ENCODE measurements around the gene IPO13. TPM values are rescaled to one million over a fixed set of nuclear protein-coding genes. Genes with fewer than 3 reads are reported as not detected.

The IPO13 gene
- total RNA-seq, 2 experiments from 2014 or later: 8.0 to 12.4 TPM

DNA sequence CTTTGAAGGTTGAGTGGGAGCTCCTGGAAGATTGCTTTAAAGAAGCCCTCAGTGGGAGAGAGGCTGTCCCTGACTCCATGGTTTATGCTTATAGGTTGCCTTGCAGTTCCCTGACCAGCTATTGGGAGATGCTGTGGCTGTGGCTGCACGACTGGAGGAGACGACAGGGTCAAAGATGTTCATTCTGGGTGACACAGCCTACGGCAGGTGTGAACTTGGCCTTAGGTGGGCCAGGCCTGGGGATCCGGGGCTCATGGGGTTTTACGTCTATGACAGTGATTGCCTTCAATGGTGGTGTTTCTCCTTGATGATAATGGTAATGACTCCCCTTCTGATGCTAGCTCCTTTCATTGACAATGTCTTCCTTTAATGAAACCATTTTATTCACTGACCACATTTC lies 23.8 kb downstream of the IPO13 start:
- no peak for DNase-seq
- no peak overlapping the region for H3K27ac Mint-ChIP-seq
- no peaks in the 10 kb centered on the region for H3K9me3 Mint-ChIP-seq
- peaks cover 16% of the 10 kb centered on the region for H3K36me3 Mint-ChIP-seq (ENCODE audit: low read depth)
- intact Hi-C loops (cut with micrococcal nuclease): no loop called here
- no peaks in the 10 kb centered on the region for H3K27me3 Mint-ChIP-seq (ENCODE audit: low read depth)
- CTCF ChIA-PET: interaction anchor here (1.1 to 1.7 kb wide), 3 partner anchors 22 to 78 kb away, joined by 3 to 8 read pairs (median 4); no protein-coding TSS in a partner anchor
- H3K4me1 Mint-ChIP-seq (ENCODE audit: low read depth): peaks cover 26% of the 10 kb centered on the region
- peak overlapping the region; percentile 96 for H3K4me3 Mint-ChIP-seq

DNA sequence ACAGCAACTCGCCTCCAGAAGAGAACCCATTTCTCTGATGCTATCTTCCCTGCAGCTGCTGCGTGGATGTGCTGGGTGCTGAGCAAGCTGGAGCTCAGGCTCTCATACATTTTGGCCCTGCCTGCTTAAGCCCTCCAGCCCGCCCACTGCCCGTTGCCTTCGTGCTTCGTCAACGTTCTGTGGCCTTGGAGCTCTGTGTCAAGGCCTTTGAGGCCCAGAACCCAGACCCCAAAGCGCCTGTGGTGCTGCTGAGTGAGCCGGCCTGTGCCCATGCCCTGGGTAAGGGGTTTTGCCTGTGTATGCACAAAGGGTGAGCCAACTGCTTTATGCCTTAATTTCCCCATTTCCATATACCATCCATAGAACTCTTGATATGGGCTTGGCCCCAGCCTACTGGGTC lies 24.2 kb downstream of the IPO13 start:
- peak overlapping the region; percentile 96 for H3K4me3 Mint-ChIP-seq
- peaks cover 28% of the 10 kb centered on the region for H3K4me1 Mint-ChIP-seq (ENCODE audit: low read depth)
- no peak for DNase-seq
- peaks cover 16% of the 10 kb centered on the region for H3K36me3 Mint-ChIP-seq (ENCODE audit: low read depth)
- no peaks in the 10 kb centered on the region for H3K27me3 Mint-ChIP-seq (ENCODE audit: low read depth)
- intact Hi-C loops (cut with micrococcal nuclease): no loop called here
- H3K9me3 Mint-ChIP-seq: no peaks in the 10 kb centered on the region
- H3K27ac Mint-ChIP-seq: no peak overlapping the region
- CTCF ChIA-PET: interaction anchor here (1.1 to 1.7 kb wide), 3 partner anchors 22 to 77 kb away, joined by 3 to 8 read pairs (median 4); no protein-coding TSS in a partner anchor

DNA sequence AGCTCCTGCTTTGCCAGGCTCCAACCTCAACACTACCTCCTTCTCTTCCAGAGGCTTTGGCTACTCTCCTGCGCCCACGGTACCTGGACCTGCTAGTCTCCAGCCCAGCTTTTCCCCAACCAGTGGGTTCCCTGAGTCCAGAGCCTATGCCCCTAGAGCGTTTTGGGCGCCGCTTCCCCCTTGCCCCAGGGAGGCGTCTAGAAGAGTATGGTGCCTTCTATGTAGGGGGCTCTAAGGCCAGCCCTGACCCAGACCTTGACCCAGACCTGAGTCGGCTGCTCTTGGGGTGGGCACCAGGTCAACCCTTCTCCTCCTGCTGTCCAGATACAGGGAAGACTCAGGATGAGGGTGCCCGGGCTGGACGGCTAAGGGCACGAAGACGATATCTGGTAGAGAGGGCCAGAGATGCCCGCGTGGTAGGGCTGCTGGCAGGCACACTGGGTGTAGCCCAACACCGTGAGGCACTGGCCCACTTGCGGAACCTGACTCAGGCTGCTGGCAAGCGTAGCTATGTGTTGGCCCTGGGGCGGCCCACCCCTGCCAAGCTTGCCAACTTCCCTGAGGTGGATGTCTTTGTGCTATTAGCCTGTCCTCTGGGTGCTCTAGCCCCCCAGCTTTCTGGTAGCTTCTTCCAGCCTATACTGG lies 24.7 kb downstream of the IPO13 start:
- Mint-ChIP-seq H3K27me3 (ENCODE audit: low read depth) (no peaks in the 10 kb centered on the region), H3K4me1 (ENCODE audit: low read depth) (peaks cover 34% of the 10 kb centered on the region), H3K36me3 (ENCODE audit: low read depth) (peaks cover 18% of the 10 kb centered on the region), H3K4me3 (peak overlapping the region; percentile 96), H3K27ac (no peak overlapping the region), H3K9me3 (no peaks in the 10 kb centered on the region)
- intact Hi-C loops (cut with micrococcal nuclease): no loop called here
- DNase-seq: no peak
- CTCF ChIA-PET: interaction anchor here (1.7 kb wide), 1 partner anchor 37 kb away, joined by 8 read pairs; no protein-coding TSS in a partner anchor

DNA sequence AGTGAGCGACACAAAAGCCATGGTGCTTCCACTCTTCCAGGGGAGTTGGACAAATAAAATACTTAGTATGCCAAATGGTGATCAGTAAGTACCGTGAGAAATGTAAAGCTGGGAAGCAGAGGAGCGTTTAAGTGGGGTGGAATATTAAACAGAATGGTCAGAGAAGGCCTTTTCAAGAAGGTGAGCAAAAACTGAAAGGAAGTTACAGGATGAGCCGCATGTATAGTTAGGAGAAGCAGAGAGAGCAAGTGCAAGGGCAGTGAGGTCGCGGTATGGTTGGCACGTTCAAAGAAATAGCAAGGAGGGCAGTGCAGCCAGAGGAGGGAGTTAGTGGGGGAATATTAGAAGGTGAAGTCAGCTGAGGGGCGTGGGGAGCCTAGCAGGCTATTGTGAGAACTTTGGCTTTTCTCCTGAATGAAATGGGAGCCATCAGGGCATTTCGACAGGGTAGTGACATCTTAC lies 27.3 kb downstream of the IPO13 start:
- CTCF ChIA-PET: interaction anchor here (1.0 kb wide), 1 partner anchor 74 kb away, joined by 3 read pairs; no protein-coding TSS in a partner anchor
- no peaks in the 10 kb centered on the region for H3K27me3 Mint-ChIP-seq (ENCODE audit: low read depth)

GRCh38 chr1:43974443-43975248 lies 27.9 kb downstream of the IPO13 start, which contains the start of gene ATP6V0B:
ATP6V0B (plus strand) TSS chr1:43974960; CDS start chr1:43975041, 81 bp downstream.
- CTCF ChIA-PET: interaction anchor here (0.6 to 1.8 kb wide), 6 partner anchors 14 to 211 kb away, joined by 3 to 7 read pairs (median 3); partner anchors contain the start of gene IPO13
- H3K36me3 Mint-ChIP-seq (ENCODE audit: low read depth): peaks cover 36% of the 10 kb centered on the region
- DNase-seq: peak; percentile 97
- peaks cover 50% of the 10 kb centered on the region for H3K4me1 Mint-ChIP-seq (ENCODE audit: low read depth)
- no peaks in the 10 kb centered on the region for H3K9me3 Mint-ChIP-seq
- H3K27me3 Mint-ChIP-seq (ENCODE audit: low read depth): no peaks in the 10 kb centered on the region
- peak within 1 kb of the TSS; percentile 85 for H3K4me3 Mint-ChIP-seq
- intact Hi-C loops (cut with micrococcal nuclease): loop anchor here (1.0 to 2.0 kb wide), 5 partner anchors 17 to 381 kb away; partner anchors contain the start of genes CCDC24, ERI3, IPO13 and KDM4A
- H3K27ac Mint-ChIP-seq: peak within 1 kb of the TSS; percentile 75

More for the DNA sequence above, 27.3 kb downstream of the IPO13 start:
- Mint-ChIP-seq H3K36me3 (ENCODE audit: low read depth) (peaks cover 36% of the 10 kb centered on the region), H3K9me3 (no peaks in the 10 kb centered on the region), H3K27ac (peak overlapping the region; percentile 75), H3K4me1 (ENCODE audit: low read depth) (peaks cover 55% of the 10 kb centered on the region), H3K4me3 (peak overlapping the region; percentile 85)
- intact Hi-C loops (cut with micrococcal nuclease): loop anchor here (1.0 to 2.0 kb wide), 5 partner anchors 17 to 381 kb away; partner anchors contain the start of genes CCDC24, ERI3, IPO13 and KDM4A
- DNase-seq: no peak

- peak overlapping the region; percentile 85 for H3K4me3 Mint-ChIP-seq
- H3K27ac Mint-ChIP-seq: peak overlapping the region; percentile 54
- peaks cover 38% of the 10 kb centered on the region for H3K36me3 Mint-ChIP-seq (ENCODE audit: low read depth)
- H3K4me1 Mint-ChIP-seq (ENCODE audit: low read depth): peaks cover 50% of the 10 kb centered on the region
- peak; percentile 43 for DNase-seq
- no peaks in the 10 kb centered on the region for H3K27me3 Mint-ChIP-seq (ENCODE audit: low read depth)
- no peaks in the 10 kb centered on the region for H3K9me3 Mint-ChIP-seq
- intact Hi-C loops (cut with micrococcal nuclease): loop anchor here (2.0 kb wide), 1 partner anchor 55 kb away; the partner anchor contains the start of gene SLC6A9
- CTCF ChIA-PET: interaction anchor here (0.6 to 1.8 kb wide), 7 partner anchors 13 to 262 kb away, joined by 3 to 7 read pairs (median 3); partner anchors contain the start of gene IPO13
Observed at GRCh38 chr1:43975249-43975961, 28.7 kb downstream of the IPO13 start.

DNA sequence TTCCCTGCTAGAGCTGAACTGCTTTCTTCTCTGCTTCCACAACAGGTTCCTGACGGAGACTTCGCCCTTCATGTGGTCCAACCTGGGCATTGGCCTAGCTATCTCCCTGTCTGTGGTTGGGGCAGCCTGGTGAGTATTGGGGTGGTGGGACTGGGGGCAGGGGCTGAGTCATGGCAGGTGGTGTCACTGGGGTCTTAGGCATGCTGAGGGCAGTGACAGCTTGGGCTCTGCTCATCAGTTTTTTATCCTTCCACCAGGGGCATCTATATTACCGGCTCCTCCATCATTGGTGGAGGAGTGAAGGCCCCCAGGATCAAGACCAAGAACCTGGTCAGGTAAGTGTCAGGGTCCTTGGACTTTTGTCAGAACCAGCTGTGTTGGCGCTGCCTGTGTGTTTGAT lies 29.3 kb downstream of the IPO13 start:
- peak overlapping the region; percentile 85 for H3K4me3 Mint-ChIP-seq
- intact Hi-C loops (cut with micrococcal nuclease): no loop called here
- no peak for DNase-seq
- H3K9me3 Mint-ChIP-seq: no peaks in the 10 kb centered on the region
- no peak overlapping the region for H3K27ac Mint-ChIP-seq
- CTCF ChIA-PET: interaction anchor here (0.6 to 1.8 kb wide), 4 partner anchors 12 to 843 kb away, joined by 3 to 7 read pairs (median 4); partner anchors contain the start of gene IPO13
- peaks cover 50% of the 10 kb centered on the region for H3K4me1 Mint-ChIP-seq (ENCODE audit: low read depth)
- no peaks in the 10 kb centered on the region for H3K27me3 Mint-ChIP-seq (ENCODE audit: low read depth)
- peaks cover 43% of the 10 kb centered on the region for H3K36me3 Mint-ChIP-seq (ENCODE audit: low read depth)

- CTCF ChIA-PET: interaction anchor here (1.3 to 1.8 kb wide), 2 partner anchors 31 to 71 kb away, joined by 4 to 7 read pairs; partner anchors contain the start of gene IPO13
- no peak for DNase-seq
- Mint-ChIP-seq H3K9me3 (no peaks in the 10 kb centered on the region), H3K36me3 (ENCODE audit: low read depth) (peaks cover 42% of the 10 kb centered on the region), H3K4me1 (ENCODE audit: low read depth) (peaks cover 45% of the 10 kb centered on the region), H3K4me3 (peak overlapping the region; percentile 44), H3K27ac (no peak overlapping the region), H3K27me3 (ENCODE audit: low read depth) (no peaks in the 10 kb centered on the region)
- intact Hi-C loops (cut with micrococcal nuclease): no loop called here
Observed at GRCh38 chr1:43976890-43977289, 30.1 kb downstream of the IPO13 start.

DNA sequence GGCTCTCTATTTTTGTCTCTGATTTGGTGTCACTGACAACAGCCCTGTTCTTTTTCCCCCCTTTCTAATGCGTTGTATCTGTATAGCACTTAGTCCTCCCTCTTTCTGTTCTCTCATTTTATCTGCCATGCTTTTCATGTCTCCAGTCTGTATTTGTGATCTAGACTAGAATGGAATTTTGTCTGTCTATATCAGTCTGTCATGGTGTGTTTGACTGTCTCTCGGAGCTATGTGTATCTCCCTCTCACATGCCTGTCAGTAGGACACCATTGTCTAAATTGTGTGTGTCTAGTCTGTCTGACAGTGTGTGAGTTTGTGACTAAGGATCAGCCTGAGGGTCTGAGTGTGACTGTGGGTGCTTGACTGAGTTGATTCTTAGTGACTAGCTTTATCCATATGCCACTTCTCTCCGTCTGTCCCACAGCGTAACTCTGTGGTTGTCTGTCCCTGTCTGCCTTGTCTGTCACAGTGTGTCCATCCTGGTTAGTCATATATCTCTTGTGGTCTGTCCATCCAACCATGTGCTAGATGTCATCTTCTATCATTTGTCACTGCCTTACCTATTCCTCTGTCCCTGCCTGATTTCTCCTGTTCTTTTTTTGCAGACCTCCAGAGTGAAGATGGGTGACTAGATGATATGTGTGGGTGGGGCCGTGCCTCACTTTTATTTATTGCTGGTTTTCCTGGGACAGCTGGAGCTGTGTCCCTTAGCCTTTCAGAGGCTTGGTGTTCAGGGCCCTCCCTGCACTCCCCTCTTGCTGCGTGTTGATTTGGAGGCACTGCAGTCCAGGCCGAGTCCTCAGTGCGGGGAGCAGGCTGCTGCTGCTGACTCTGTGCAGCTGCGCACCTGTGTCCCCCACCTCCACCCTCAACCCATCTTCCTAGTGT lies 30.9 kb downstream of the IPO13 start:
- peaks cover 45% of the 10 kb centered on the region for H3K4me1 Mint-ChIP-seq (ENCODE audit: low read depth)
- DNase-seq: no peak
- peak overlapping the region; percentile 70 for H3K4me3 Mint-ChIP-seq
- CTCF ChIA-PET: interaction anchor here (1.3 kb wide), 1 partner anchor 70 kb away, joined by 4 read pairs; no protein-coding TSS in a partner anchor
- intact Hi-C loops (cut with micrococcal nuclease): no loop called here
- no peaks in the 10 kb centered on the region for H3K27me3 Mint-ChIP-seq (ENCODE audit: low read depth)
- H3K27ac Mint-ChIP-seq: no peak overlapping the region
- no peaks in the 10 kb centered on the region for H3K9me3 Mint-ChIP-seq
- peaks cover 38% of the 10 kb centered on the region for H3K36me3 Mint-ChIP-seq (ENCODE audit: low read depth)

DNA sequence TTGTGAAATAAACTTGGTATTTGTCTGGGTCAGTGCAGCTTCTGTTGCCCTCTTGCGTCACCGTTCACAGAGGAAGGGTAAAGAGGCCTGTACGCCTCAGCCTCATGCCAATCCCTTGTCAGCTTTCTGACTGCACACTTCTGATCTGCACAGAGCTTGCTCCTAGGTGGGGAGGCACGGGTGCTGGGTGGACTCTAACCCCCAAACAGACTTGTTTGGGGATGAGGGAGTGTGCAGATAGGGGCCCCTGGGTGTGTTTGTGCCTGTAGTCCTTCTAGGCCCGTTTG lies 31.5 kb downstream of the IPO13 start:
- no peaks in the 10 kb centered on the region for H3K9me3 Mint-ChIP-seq
- H3K27me3 Mint-ChIP-seq (ENCODE audit: low read depth): no peaks in the 10 kb centered on the region
- H3K4me1 Mint-ChIP-seq (ENCODE audit: low read depth): peaks cover 45% of the 10 kb centered on the region
- CTCF ChIA-PET: no interaction called here
- H3K27ac Mint-ChIP-seq: no peak overlapping the region
- H3K36me3 Mint-ChIP-seq (ENCODE audit: low read depth): peaks cover 35% of the 10 kb centered on the region
- H3K4me3 Mint-ChIP-seq: peak overlapping the region; percentile 70
- DNase-seq: no peak
- intact Hi-C loops (cut with micrococcal nuclease): no loop called here

Data from activated naive CD4-positive, alpha-beta T cell treated with anti-CD3 and anti-CD28 coated beads for 36 hours (primary cell).